HG03045 (cell line): ENCODE data around the gene ARHGAP25.
"Not testable (repeated sequence)": the region's sequence is repeated elsewhere in the genome, so short reads cannot be mapped to it uniquely, and the experiment has no call there.

Experiments used
- ATAC-seq: cut with Tn5 transposase; IDR thresholded peaks from one replicate; pipeline ENCODE4 v1.9.1; 2021; ENCODE audit warnings: mild to moderate bottlenecking, moderate library complexity; ENCODE audit not compliant: unreplicated experiment

ARHGAP25 gene

DNA sequence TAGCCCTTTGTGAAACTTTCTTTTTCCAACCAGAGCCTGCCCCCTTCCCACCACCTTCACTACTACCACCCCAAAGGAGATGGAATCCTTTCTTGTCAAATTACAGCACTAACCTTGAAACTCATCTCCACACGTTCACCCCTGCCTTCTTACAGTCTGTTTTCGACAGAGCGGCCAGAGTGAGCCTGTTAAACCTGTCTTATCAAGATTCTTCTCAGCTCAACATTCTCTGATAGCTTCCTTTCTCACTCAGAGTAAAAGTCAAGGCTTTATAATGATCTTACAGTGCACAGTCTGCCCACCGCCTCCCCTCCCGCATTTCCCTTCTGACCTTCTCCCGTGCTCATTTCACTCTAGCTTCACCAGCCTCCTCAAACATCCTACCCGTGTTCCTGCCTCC, 56.0 kb downstream of the ARHGAP25 start:
- ATAC-seq: no peak

DNA sequence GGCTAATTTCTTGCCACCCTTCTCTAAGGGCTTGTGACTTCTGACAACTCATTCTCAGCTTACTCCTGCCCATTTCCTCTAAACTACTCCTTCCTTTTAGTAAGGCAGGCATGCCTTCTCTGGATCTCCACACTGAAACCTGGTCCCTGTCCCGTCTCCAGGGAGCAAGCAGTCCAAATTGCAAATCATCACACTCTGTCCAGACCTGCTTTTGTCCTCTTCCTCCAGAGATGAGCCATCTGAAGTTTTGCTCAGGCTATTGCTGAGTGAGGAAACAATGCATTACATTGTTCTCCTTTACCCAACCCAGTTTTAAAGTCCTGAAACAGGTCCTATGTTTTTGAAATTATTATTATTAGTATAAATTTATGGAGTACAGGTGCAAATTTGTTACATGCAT, 57.3 kb downstream of the ARHGAP25 start:
- ATAC-seq: no peak

DNA sequence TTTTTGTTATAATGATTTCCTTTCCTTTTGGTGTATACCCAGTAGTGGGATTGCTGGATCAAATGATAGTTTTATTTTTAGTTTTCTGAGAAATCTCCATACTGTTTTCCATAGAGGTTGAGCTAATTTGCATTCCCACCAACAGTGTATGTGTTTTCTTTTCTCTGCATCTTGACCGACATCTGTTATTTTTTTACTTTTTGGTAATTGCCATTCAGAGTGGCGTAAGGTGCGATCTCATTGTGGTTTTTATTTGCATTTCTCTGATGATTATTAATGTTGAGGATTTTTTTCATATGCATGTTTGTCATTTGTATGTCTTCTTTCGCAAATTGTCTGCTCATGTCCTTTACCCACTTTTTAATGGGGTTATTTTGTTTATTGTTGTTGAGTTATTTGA, 58.1 kb downstream of the ARHGAP25 start:
- ATAC-seq: no peak

DNA sequence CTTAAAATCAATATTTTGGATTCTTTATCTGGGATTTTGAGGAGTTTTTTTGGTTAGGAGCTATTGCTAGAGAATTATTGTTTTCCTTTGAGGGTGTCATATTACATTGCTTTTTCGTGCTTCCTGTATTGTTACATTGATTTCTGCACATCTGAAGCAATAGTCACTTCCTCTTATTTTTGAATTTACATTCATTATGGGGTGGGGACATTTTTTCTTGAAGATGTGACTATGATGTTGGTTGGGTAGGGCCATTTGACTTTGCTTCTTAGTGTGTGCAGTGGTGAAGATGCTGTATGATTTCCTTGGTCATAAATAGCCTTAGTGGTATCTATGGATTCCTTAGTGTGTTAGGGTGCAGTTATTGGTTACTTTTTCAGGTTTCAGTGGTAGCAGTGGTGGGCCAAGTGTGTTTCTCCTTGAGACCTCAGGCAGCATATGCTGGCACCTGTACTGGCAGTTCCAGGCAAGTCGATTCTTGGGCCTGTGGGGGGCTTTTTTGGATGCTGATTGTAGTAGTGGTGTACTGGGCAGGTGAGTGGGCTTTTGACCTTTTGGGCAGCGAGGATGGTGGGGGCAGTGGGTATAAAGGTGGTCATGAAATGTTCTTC, 61.8 kb downstream of the ARHGAP25 start:
- ATAC-seq: no peak

DNA sequence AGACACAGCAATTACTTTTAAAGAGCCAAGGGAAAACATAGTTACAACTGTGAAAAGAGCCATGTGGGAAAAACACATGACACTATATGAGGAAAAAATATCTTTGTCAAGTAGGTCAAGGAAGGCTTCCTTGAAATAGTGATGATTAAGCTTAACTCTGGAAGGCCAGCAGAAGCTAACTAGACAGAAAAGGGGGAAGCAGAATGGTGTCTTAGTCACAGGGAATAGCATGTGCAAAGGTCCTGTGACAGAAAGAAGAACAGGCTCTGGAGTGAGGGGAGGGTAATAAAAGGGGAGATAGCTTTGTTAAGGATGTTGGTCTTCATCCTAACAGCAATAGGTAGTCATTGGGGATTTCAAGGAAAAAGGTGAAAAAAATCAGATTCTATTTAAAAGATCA, 64.0 kb downstream of the ARHGAP25 start:
- ATAC-seq: no peak

DNA sequence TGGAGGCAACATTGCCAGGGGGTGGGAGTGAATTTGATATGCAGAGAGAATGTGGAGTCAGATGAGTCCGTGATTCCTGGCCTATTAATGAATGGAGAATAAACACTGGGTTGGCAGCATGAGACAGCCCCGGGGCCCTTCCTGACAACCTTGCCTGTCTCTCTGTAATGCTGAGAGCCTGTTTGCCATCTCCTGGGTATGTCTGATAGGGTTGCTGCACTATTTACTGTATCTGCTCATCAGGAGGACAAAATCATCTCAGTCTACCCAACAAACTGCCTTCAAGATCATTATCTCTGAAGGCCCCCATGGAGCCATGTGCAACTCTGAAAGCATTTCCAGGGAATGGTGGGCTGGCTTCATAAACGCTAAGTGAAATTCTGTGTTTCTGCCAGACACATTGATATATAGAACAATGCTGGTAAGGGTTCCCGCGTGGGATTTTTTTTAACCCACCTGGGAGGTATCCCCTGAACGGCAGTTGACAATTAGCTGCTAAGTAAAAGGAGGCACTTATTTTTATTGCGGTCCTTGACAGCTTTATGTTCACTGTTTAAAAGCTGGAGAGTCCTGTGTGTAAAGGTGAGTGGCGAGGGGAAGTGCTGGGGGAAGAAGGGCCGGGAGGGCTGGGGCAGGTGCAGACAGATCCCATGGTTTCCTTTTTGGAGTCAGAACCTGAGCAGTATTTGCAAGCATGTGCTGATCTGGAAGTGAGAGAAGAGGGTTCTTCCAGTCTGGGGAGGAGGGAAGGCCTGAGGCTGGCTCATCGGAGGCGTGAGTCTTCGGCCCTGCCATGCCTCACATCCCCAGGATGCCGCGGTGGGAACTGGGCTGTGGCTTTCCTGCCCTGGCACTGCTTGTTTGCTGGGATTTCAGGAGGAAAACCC, 64.8 kb downstream of the ARHGAP25 start:
- ATAC-seq: no peak

DNA sequence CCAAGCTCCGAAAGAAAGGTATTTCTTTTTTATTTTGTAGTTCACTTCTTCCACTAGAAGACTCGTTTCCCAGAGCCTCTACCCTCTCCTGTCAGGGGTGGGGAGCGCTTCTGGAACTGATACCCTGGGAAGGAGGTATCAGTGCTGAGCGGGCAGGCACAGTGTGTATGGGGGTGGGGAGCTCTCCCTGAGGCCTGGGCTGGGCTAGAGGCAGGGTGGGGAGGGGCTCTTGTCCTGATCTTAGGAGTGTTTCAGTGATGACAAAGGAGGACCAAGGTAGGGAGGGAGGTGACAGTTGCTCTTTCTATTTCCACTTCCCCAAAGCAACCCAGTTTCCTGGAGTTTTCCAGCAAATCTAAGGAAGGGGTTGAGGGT, 65.4 kb downstream of the ARHGAP25 start:
- ATAC-seq: no peak

DNA sequence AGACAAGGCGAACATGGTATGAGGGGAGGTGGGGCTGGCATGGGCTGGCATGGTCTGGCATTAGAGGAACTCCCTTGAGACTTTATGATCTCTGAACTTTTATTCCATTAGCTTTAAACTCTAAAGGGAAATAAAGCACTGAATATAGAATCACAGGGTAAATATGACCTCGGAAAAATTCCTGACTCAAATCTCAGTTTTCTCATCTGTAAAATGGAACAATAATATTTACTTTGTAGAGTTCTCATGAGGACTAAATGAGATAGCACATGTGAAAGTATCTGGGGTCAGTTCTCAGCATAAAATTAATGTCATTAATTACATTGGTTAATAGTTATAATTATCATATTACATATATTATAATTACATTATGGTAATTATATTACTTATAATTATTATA, 65.9 kb downstream of the ARHGAP25 start:
- no peak for ATAC-seq

DNA sequence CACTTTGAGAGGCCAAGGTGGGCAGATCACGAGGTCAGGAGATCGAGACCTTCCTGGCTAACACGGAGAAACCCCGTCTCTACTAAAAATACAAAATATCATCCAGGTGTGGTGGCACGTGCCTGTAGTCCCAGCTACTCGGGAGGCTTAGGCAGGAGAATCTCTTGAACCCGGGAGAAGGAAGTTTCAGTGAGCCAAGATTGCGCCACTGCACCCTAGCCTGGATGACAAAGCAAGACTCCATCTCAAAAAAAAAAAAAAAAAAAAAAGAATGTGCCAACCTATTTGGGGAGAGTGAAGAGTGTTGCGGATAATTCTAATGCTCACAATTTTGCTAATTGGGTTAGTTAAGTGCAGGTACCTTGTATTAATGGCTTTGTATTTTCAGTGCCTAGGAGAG, 67.5 kb downstream of the ARHGAP25 start:
- ATAC-seq: not testable (repeated sequence)

DNA sequence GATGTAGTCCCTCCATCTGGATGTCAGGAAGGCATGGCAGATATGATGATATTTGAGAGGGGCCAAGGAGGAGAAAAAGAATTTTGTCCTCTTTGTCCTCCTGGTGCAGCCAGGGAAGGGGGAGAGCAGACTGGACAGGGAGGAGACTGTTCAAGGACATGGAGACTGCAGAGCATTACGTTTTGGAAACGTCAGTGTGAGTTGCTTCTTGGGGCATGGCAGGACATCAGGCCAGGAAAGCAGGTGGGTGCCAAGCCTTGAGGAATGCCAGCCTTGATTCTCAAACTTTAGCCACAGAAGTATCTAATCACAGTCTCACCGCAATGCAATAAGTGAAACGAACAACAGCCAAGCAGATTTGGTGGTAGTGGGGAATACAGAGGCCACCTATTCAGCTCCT, 70.4 kb downstream of the ARHGAP25 start:
- ATAC-seq: no peak

DNA sequence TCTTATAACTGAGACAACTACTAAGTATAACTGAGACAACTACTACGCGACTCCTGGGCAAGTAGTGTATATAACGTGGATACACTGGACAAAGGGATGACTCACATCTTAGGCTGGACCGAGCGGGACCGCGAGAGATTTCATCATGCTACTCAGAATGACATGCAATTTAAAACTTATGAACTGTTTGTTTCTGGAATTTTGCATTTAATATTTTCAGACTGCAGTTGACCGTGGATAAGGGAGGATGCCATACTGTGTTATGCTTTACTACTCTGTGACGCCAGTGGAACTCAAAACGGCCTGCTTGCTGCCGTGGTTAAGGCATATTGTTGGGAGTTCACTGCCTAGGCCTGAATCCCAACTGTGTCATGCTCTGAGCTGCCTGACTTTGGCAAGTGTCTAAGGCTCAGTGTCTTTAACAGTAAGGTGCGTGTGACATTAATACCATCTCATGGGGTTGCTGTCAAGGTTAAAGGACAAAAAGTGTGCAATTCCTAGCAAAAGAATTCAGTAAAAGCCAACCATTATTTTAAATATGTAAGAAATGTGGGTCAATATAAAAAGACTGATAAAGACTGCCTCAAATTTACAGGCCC, 72.0 kb downstream of the ARHGAP25 start:
- ATAC-seq: no peak

DNA sequence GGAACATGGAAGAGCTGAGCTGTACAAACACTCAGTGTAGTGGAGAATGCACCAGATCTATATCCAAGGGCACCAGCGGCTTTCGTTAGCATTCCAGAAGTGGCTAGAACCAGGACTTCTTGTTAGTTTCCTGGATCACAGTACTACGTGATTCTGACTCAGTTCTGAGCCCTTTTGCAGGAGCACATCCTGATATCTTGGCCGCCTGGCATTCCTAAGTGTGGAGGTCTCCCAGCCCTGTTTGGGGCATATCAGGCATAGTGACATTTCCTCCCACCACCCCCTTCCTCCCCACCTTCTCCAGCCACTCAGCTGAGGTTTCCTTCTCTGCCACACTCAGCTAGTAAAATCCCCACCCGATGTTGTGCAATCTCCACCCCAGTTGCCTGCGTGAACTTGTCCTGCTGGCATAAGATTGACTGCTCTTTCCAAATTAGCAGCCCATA, 73.2 kb downstream of the ARHGAP25 start:
- ATAC-seq: no peak

DNA sequence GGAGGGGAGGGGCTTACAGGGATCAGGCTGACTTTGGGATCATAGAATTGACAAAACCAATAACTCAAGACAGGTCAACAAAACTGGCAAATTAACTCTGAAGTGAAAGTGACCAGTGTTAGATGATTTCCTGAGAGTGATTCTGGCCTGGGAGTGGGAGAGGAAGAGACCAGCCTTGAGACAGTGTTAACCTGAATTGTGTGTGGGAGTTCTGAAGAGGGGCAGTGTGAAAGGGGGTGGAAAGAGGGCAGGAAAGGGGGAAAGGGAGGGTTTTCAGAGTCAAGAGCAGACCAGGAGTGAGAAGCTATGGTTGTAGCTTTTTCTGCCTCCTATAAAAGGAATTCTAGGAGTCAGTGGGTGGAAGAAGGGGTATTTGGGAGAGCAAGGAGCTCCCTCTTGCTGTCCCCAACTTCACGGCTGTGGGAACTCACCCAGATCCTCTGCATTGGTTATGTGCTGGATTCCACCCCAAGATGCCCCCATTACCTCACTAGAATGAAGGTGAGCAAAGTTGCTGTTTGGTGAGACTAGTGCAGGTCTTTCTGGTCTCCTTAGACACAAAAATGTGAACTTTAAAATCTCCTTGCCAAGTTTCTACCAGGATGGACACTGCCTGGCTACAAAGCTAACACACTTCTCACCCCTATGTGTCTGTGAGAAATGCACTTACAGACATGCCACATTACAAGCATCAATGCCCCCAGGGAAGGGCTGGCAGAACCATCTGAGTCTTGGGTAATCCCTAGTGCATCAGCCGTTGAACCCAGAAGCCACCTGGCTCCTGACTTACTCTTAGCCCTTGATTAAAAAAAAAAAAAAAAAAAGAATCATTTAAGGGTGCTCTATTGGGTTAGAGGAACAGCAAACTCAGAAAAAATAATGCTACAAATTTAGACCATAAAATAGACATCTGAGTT, 75.0 kb downstream of the ARHGAP25 start:
- ATAC-seq: no peak

DNA sequence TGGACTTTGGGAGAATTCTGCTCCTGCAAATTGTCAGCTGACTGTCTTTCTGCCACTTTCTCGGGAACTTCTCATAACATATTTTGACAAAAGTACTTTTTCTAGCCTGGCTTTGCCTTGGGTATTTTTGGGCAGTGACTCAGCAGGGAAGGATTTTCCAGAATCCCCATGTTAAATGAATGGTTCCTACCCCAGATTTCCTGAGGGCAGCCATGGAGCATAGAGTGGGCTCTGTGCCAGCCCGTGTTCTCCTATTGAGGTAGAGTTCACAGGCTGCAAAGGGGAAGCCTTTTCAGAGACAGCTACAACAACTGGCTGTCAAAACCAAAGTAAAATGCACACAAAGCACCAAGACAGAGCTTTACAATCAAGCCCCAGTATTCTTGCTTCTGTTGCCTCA, 76.8 kb downstream of the ARHGAP25 start:
- ATAC-seq: no peak

DNA sequence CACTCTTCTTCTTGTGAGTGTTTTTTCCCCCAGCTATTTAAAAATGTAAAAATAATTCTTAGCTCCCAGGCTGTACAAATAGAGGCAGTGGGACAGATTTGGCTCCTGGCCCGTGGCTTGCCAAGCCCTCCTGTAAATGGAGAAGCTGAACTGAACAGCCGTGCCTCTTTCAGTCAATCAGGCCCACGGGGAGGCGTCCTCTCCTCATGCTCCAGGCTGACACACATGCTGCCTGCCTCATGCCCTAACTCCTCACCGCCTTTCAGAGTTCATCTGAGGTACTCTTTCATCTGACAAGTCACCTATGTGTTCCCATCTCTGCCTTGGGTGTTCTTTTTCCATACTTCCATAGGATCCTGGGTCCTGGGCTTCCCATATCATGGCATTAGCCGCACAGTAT, 77.6 kb downstream of the ARHGAP25 start:
- no peak for ATAC-seq

DNA sequence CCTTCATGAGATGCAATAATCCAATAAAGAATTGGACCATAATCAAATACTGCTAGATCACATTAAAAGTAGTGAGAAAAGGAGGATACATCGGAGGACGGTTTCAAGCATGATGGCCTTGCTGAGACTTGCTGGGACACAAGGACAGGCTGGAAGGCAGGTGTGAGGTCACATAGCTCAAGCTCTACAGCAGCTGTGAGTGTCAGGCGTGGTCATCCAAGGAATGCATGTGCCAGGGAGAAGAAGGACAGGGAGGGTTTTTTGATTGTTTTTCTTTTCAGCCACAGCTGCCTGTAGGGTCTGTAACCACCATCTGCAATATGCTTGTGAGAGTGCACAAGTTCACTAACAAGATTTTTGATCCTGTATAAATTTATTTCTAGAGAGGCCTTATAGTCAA, 79.0 kb downstream of the ARHGAP25 start:
- no peak for ATAC-seq

DNA sequence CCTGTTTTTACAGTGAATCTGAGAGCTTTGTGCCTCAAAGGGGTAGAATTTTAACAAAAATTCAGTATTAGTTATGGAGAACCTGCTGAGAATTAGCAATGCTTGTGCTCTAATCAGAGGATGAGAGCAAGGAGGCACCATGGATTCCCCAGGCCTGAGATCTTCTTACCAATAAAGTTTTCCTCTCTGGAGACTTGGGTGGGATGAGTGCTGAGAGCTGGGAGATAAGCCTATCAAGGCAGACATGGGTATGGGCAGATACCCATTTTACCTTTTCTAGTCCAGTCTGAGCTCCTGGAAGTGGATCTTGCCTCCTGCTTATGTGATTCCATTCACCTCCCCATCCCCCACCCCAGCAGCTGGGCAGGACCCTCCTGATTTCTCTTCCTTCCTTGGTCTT, 82.7 kb downstream of the ARHGAP25 start:
- no peak for ATAC-seq

DNA sequence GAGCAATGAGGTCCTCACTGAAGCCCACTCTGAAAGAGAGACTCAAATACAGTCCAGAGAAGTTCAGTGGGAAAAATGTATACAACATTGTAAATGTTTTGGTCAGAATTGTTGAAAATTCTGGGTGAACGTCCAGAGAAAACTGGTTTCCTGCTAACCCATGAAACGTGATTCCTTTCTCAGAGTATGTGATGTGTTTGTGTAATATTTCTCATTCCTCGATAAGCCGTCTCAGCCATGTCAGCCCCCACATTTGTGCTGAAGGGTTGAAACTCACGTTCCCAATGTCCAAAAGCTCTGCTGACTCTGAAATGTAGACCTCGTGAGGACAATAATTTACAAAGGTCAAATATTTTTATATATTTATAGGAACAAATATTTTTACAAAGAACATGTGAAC, 84.9 kb downstream of the ARHGAP25 start:
- ATAC-seq: no peak

DNA sequence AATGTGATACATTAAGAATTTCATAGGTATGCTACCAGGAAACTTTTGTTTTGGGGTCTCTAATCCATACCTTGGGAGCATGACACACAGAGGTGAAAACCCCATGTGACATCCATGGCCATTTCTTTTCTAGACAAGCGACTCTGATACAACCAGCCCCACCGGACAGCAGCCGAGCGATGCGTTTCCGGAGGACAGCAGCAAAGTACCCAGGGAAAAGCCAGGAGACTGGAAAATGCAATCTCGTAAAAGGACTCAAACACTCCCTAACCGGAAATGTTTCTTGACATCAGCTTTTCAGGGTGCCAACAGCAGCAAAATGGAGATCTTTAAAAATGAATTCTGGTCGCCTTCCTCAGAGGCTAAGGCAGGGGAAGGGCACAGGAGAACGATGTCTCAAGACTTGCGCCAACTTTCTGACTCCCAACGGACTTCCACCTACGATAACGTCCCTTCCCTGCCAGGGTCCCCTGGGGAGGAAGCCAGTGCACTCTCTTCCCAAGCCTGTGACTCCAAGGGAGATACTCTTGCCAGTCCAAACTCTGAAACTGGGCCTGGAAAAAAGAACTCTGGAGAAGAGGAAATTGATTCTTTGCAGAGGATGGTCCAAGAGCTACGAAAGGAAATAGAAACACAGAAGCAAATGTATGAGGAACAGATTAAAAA, 87.7 kb downstream of the ARHGAP25 start:
- ATAC-seq: no peak

DNA sequence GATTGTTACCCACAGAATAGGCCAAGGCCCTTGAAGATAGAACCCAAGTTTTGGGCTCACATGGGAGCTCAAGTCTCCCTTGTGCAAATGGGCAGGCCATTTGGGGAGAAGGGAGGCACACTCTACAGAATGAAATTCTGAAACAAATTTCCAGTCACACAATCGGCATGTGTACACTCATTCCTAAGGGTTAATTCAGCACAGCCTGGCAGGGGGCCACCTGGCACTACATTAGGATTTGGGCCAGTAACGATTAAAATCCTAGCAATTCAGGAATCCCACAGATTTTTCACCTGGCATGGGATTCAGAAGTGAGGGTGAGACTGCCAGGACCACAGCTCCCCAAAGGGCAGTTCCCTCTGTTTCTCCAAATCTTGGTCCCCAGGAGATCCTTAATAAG, 90.2 kb downstream of the ARHGAP25 start:
- no peak for ATAC-seq

DNA sequence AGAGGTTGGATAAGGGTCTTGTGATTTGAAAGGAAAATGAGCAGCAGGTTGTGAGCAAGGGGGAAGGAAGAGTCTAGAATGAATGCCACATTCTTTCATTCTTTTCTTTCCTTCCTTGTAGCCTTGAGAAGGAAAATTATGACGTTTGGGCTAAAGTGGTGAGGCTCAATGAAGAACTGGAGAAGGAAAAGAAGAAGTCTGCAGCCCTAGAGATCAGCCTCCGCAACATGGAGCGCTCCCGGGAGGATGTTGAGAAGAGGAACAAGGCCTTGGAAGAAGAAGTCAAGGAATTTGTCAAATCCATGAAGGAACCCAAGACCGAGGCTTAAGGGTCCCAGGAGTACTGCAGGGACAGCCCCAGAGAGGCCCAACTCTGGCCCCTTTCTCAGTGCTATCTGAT, 91.3 kb downstream of the ARHGAP25 start:
- ATAC-seq: no peak
